ENCODE measurements around the gene SERP2. TPM values are rescaled to one million over a fixed set of nuclear protein-coding genes. Genes with fewer than 3 reads are reported as not detected.

The SERP2 gene
- total and polyA plus RNA-seq, 2 donors (not counting 3 experiments of a cell fraction or from before 2014, with no cell fraction given): 0.30 TPM; not detected in 1

GRCh38 chr13:44385847-44386246 is 12.2 kb downstream of the SERP2 start:
- no peaks in the 10 kb centered on the region for H3K9me3 ChIP-seq (replicated peaks; ENCODE audit: control insufficient read depth, insufficient read depth, low read length)
- no TSS peak for BruUV-seq (replicated peaks)
- no peaks in the 10 kb centered on the region for H3K9me1 ChIP-seq (replicated peaks; ENCODE audit: control insufficient read depth, extremely low read depth, insufficient read depth, low read length)
- intact Hi-C loops (cut with micrococcal nuclease) (no loop called here), dilution Hi-C loops (cut with MboI; ENCODE audit: extremely low pct_ligation_motif_present, low sequenced_read_pairs) (no loop called here)
- POLR2A ChIA-PET: no interaction called here
- no peak overlapping the region for H3K9ac ChIP-seq (replicated peaks; ENCODE audit: extremely low read depth, insufficient read depth, low read length)
- H2AFZ ChIP-seq (ENCODE audit: low read depth, low read length): no peak overlapping the region
- no peaks in the 10 kb centered on the region for H3K79me2 ChIP-seq (ENCODE audit: control insufficient read depth, insufficient read depth, low read length)
- DNase-seq (ENCODE audit: low read depth, low spot score) (no peak), FAIRE-seq (no peak)
- no peaks in the 10 kb centered on the region for H3K4me1 ChIP-seq (ENCODE audit: control insufficient read depth, extremely low read depth, insufficient read depth, low read length)
- no peaks in the 10 kb centered on the region for H4K20me1 ChIP-seq (replicated peaks; ENCODE audit: control insufficient read depth, extremely low read depth, insufficient read depth, low read length)
- H3K27ac ChIP-seq (ENCODE audit: insufficient read depth, low read depth, low read length): no peak overlapping the region
- H3K4me3 ChIP-seq (replicated peaks in 1 of 3; ENCODE audit: insufficient read depth in 1 of 3, low read depth in 1 of 3, low read length in 3 of 3): no peak overlapping the region
- H3K4me2 ChIP-seq (ENCODE audit: insufficient read depth, low read length): no peak overlapping the region
- no peaks in the 10 kb centered on the region for H3K36me3 ChIP-seq (ENCODE audit: control insufficient read depth in 2 of 2, extremely low read depth in 1 of 2, insufficient read depth in 2 of 2, low read length in 2 of 2)
- H3K27me3 ChIP-seq (ENCODE audit: control insufficient read depth in 2 of 2, insufficient read depth in 2 of 2, low read length in 2 of 2): no peaks in the 10 kb centered on the region
- CTCF ChIA-PET: interaction anchor here (1.2 kb wide), 1 partner anchor 18 kb away, joined by 3 read pairs; no protein-coding TSS in a partner anchor
- TF ChIP-seq MYC (IDR thresholded peaks at IDR 0.05; ENCODE audit: low read depth, low read length) (no peak), CTCF (IDR thresholded peaks at IDR 0.05; ENCODE audit: extremely low read depth in 1 of 2, insufficient read depth in 1 of 2, low read depth in 1 of 2, low read length in 2 of 2) (no peak), POLR2A (IDR thresholded peaks at IDR 0.05; ENCODE audit: low read depth, low read length) (no peak), GATA2 (IDR thresholded peaks at IDR 0.05; ENCODE audit: insufficient read depth, insufficient read length, low read depth, low read length) (no peak), MAX (IDR thresholded peaks at IDR 0.05; ENCODE audit: insufficient read depth, insufficient read length) (no peak), FOS (IDR thresholded peaks at IDR 0.05; ENCODE audit: borderline replicate concordance, insufficient read depth, low read length) (no peak), EZH2 (IDR thresholded peaks at IDR 0.05; ENCODE audit: borderline replicate concordance, low read depth, low read length, severe bottlenecking) (no peak), JUN (IDR thresholded peaks at IDR 0.05; ENCODE audit: borderline replicate concordance, insufficient read depth, insufficient read length, low read depth) (no peak), POLR2AphosphoS5 (IDR thresholded peaks at IDR 0.05; ENCODE audit: insufficient read depth, low read depth, low read length) (no peak)

All from endothelial cell of umbilical vein (primary cell).